Panc1 (cell line): ENCODE results near the gene FBN1. TPM values are rescaled to one million over a fixed set of nuclear protein-coding genes. Genes with fewer than 3 reads are reported as not detected.

ENCODE experiments used
- ATAC-seq: fragments of 200-7000 bp; cut with Tn5 transposase; 2 replicates; pipeline ENCODE4 v1.9.1; 2020; ENCODE audit warnings: mild to moderate bottlenecking, moderate library complexity
- BruUV-seq: library from RNA; stranded (reverse); fragments of 400-500 nt; replicated peaks from 2 replicates; lab custom pipeline; 2021; lab: Mats Ljungman, UMichigan
- CTCF ChIA-PET: fragments of 300-600 bp; sonication (Branson Sonifier 250); formaldehyde crosslinking; loops from one replicate; lab custom pipeline; 2022; ENCODE audit warnings: antibody characterized with exemption; lab: Charles Lee
- POLR2A ChIA-PET: fragments of 300-600 bp; sonication (Branson Sonifier 250); formaldehyde crosslinking; loops from one replicate; lab custom pipeline; 2022; ENCODE audit warnings: antibody characterized with exemption; lab: Charles Lee
- DNase-seq: peaks from one replicate; pipeline ENCODE4 v3.0.0-alpha.2; 2010; ENCODE audit warnings: low read depth, low spot score
- H3K27ac ChIP-seq: 2 replicates; pipeline ENCODE4 v1.5.1; 2011; ENCODE audit warnings: mild to moderate bottlenecking, low read length, inconsistent platforms
- H3K27me3 ChIP-seq: fragments of 200-500 bp; sonication (Bioruptor generic); 2 replicates; pipeline ENCODE4 v1.6.0; 2014; ENCODE audit warnings: low read length, inconsistent platforms; ENCODE audit not compliant: control insufficient read depth, insufficient read depth
- H3K36me3 ChIP-seq: fragments of 200-500 bp; sonication (Bioruptor generic); 2 replicates; pipeline ENCODE4 v1.5.1; 2014; ENCODE audit warnings: inconsistent platforms, mild to moderate bottlenecking, low read length, moderate library complexity; ENCODE audit not compliant: control insufficient read depth, insufficient read depth
- H3K4me1 ChIP-seq: 2 replicates; pipeline ENCODE4 v1.5.1; 2011; ENCODE audit warnings: inconsistent platforms, mild to moderate bottlenecking, low read length, moderate library complexity; ENCODE audit not compliant: control insufficient read depth, insufficient read depth
- H3K4me3 ChIP-seq, 2 experiments: 2 replicates each; pipeline ENCODE4 v1.5.1; 2011 to 2012; ENCODE audit warnings: low read depth in 2 of 2, low read length in 2 of 2, mild to moderate bottlenecking in 2 of 2, inconsistent platforms in 1 of 2, moderate library complexity in 1 of 2
- H3K9me3 ChIP-seq: fragments of 200-500 bp; sonication (Bioruptor generic); 2 replicates; pipeline ENCODE4 v1.5.1; 2014; ENCODE audit warnings: low read depth, mild to moderate bottlenecking, inconsistent platforms, low read length, moderate library complexity; ENCODE audit not compliant: control insufficient read depth, insufficient read depth
- CTCF ChIP-seq: fragments of 450-650 bp; IDR thresholded peaks from 2 replicates; pipeline ENCODE4 v1.5.1; 2017; ENCODE audit warnings: mild to moderate bottlenecking
- POLR2AphosphoS5 ChIP-seq: IDR thresholded peaks from 2 replicates; pipeline ENCODE4 v1.6.1; 2012; ENCODE audit warnings: mild to moderate bottlenecking, low read depth, low read length, moderate library complexity
- REST ChIP-seq, 2 experiments: IDR thresholded peaks; 2 replicates each; pipeline ENCODE4 v1.6.1; 2011 to 2012; ENCODE audit warnings: low read depth in 2 of 2, control low read depth in 1 of 2, low read length in 1 of 2, mild to moderate bottlenecking in 1 of 2, moderate library complexity in 1 of 2; ENCODE audit not compliant: insufficient read depth in 1 of 2
- SIN3A ChIP-seq: IDR thresholded peaks from 2 replicates; pipeline ENCODE4 v1.6.1; 2012; ENCODE audit warnings: low read depth, mild to moderate bottlenecking, low read length, moderate library complexity, borderline replicate concordance; ENCODE audit not compliant: insufficient read depth
- TCF7L2 ChIP-seq: IDR thresholded peaks from 2 replicates; pipeline ENCODE4 v1.6.1; 2011; ENCODE audit warnings: mild to moderate bottlenecking, low read depth, low read length, inconsistent platforms
- in situ Hi-C: cut with HindIII; loops from 2 replicates; pipeline ENCODE4 v1.10.0; 2016; ENCODE audit warnings: low sequenced_read_pairs, low pct_unique_long_range_greater_than_20kb
- intact Hi-C: fragments of 100-400 bp; cut with micrococcal nuclease; formaldehyde crosslinking; loops from one replicate; pipeline ENCODE4 v1.10.0; 2022; ENCODE audit not compliant: unreplicated experiment
- total RNA-seq: library from RNA; stranded (reverse); gene quantifications from one replicate; pipeline ENCODE4 v1.2.1, GENCODE V29; 2021; ENCODE audit not compliant: unreplicated experiment

FBN1 gene
- total RNA-seq, 1 experiment from 2014 or later: 0.46 TPM

DNA sequence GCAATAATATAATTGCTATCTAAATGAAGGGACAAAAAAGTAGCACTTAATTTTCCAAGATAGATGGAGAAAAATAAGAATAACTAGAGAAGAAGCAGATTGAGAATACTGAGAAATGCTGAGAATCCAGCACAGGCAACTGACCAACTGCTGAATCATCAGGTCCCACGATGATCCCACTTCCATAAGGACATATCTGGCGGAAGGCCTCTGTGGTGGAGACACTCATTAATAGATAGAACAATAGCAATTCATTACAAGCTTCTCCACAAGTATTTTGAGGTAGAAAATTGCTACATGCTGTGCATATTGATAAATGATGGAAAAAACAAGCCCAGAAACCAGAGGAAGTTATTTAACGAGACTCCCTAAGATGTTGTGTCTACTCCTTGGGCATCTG, 208.3 kb downstream of the FBN1 start:
- Histone ChIP-seq H3K36me3 (no peaks in the 10 kb centered on the region), H3K4me1 (no peaks in the 10 kb centered on the region), H3K27me3 (no peaks in the 10 kb centered on the region), H3K4me3 (no peak overlapping the region), H3K27ac (no peak overlapping the region), H3K9me3 (no peaks in the 10 kb centered on the region)
- intact Hi-C loops: no loop called here
- ChIA-PET CTCF (no interaction called here), POLR2A (no interaction called here)
- ATAC-seq (no peak), DNase-seq (no peak)
- no peak for TF ChIP-seq TCF7L2
- TF ChIP-seq POLR2AphosphoS5: no peak
- TF ChIP-seq SIN3A: no peak
- TF ChIP-seq CTCF: no peak
- no peak for TF ChIP-seq REST (IDR thresholded peaks at IDR 0.05; ENCODE audit: insufficient read depth in 1 of 2, low read depth in 2 of 2, low read length in 1 of 2)
- BruUV-seq: no TSS peak
- in situ Hi-C loops: no loop called here

- intact Hi-C loops (no loop called here), in situ Hi-C loops (no loop called here)
- no peak for DNase-seq
- Histone ChIP-seq H3K4me3 (no peak overlapping the region), H3K27me3 (no peaks in the 10 kb centered on the region), H3K27ac (no peak overlapping the region), H3K36me3 (no peaks in the 10 kb centered on the region), H3K4me1 (no peaks in the 10 kb centered on the region), H3K9me3 (no peaks in the 10 kb centered on the region)
- BruUV-seq: no TSS peak
- ATAC-seq: no peak
- TF ChIP-seq SIN3A: no peak
- no peak for TF ChIP-seq TCF7L2
- no peak for TF ChIP-seq CTCF
- TF ChIP-seq REST (IDR thresholded peaks at IDR 0.05; ENCODE audit: insufficient read depth in 1 of 2, low read depth in 2 of 2, low read length in 1 of 2): no peak
- TF ChIP-seq POLR2AphosphoS5: no peak
- ChIA-PET POLR2A (no interaction called here), CTCF (no interaction called here)
Observed at GRCh38 chr15:48435321-48435720, 210.2 kb downstream of the FBN1 start.
